A549 treated with RU486 at 1 μM for 4 hours (cell line): ENCODE data around the gene BSN. TPM values are rescaled to one million over a fixed set of nuclear protein-coding genes. Genes with fewer than 3 reads are reported as not detected.

Experiments
- total RNA-seq: library from RNA; stranded (reverse); fragments of 200-300 nt; extraction: Qiagen RNA extraction; gene quantifications from 5 replicates; pipeline ENCODE4 v1.2.3, GENCODE V29; 2022; ENCODE audit warnings: low read depth

Gene BSN
- total RNA-seq, result 0.08 to 0.20 TPM (median 0.15 TPM) in 5 replicates

GRCh38 chr3:49553692-49554632 is at the start of gene BSN:
Gene BSN, plus strand, starts transcription at chr3:49554477. Its CDS starts 126 bp downstream, at chr3:49554603.

GRCh38 chr3:49673715-49674496 is 119.6 kb downstream of the BSN start, which contains the start of gene APEH:
Gene APEH, plus strand, starts transcription at chr3:49674351. Its CDS starts 51 bp downstream, at chr3:49674402.

GRCh38 chr3:49689046-49689907 is 135.0 kb downstream of the BSN start, which contains the start of the genes MST1 and RNF123:
Gene MST1, minus strand, starts transcription at chr3:49689474. Its CDS starts 783 bp downstream, at chr3:49688691.
Gene RNF123, plus strand, starts transcription at chr3:49689557. Its CDS starts 1,609 bp downstream, at chr3:49691166.

GRCh38 chr3:49719214-49719884 is 165.1 kb downstream of the BSN start, which contains the start of gene AMIGO3:
Gene AMIGO3, minus strand, starts transcription at chr3:49719684. Its CDS starts 219 bp downstream, at chr3:49719465.

Other genes starting within 250 kb of the BSN start
- gene USP4, start 214.4 kb upstream of the BSN start, total RNA-seq, result 10.6 to 14.4 TPM (median 13.4 TPM) in 5 replicates
- gene GPX1, start 196.1 kb upstream of the BSN start, total RNA-seq, result 247 to 313 TPM (median 296 TPM) in 5 replicates
- gene RHOA, start 142.5 kb upstream of the BSN start, total RNA-seq, result 452 to 535 TPM (median 469 TPM) in 5 replicates
- gene TCTA, start 142.1 kb upstream of the BSN start, total RNA-seq, result 20.2 to 25.5 TPM (median 23.4 TPM) in 5 replicates
- 0.13 to 0.44 TPM (median 0.30 TPM) in 5 replicates for gene AMT, start 132.0 kb upstream of the BSN start, total RNA-seq
- gene NICN1, start 125.2 kb upstream of the BSN start, total RNA-seq, result 5.0 to 6.9 TPM (median 6.1 TPM) in 5 replicates
- 41.0 to 58.3 TPM (median 53.5 TPM) in 5 replicates for gene DAG1, start 84.2 kb upstream of the BSN start, total RNA-seq
- 60.2 to 71.1 TPM (median 63.4 TPM) in 5 replicates for gene APEH, start 119.9 kb downstream of the BSN start, total RNA-seq
- gene MST1, start 135.0 kb downstream of the BSN start, total RNA-seq, result 0.99 to 2.2 TPM (median 1.4 TPM) in 5 replicates
- gene RNF123, start 135.1 kb downstream of the BSN start, total RNA-seq, result 9.6 to 18.6 TPM (median 15.9 TPM) in 5 replicates
- 0.35 to 0.85 TPM (median 0.59 TPM) in 5 replicates for gene AMIGO3, start 165.2 kb downstream of the BSN start, total RNA-seq
- gene GMPPB, start 169.5 kb downstream of the BSN start, total RNA-seq, result 14.9 to 20.9 TPM (median 18.3 TPM) in 5 replicates
- 18.4 to 23.4 TPM (median 22.3 TPM) in 5 replicates for gene IP6K1, start 232.1 kb downstream of the BSN start, total RNA-seq
- gene CDHR4, start 245.4 kb downstream of the BSN start, total RNA-seq, result 0.11 to 0.29 TPM (median 0.24 TPM) in 4 of 5 replicates, not detected in the other
- gene INKA1, start 248.8 kb downstream of the BSN start, total RNA-seq, result 1.3 to 2.3 TPM (median 2.0 TPM) in 5 replicates